Measurements from ENCODE around the gene IFNA10.

DNA sequence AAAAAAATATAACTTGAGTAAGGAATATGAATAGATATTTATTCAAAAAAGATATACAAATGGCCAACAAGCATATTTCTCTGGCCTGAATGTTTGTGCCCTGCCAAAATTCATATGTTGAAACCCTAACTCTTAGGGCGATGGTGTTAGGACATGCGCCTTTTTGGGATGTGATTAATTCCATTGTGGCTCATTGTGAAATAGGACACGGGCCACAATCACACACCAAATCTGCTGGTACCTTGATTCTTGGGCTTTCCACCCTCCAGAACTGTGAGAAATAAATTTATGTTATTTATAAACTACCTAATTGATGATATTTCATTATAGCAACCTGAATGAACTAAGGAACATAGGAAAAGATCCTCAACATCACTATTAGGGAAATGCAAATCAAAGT lies 34.8 kb downstream of the IFNA10 start:
- TF ChIP-seq EGR1 (IDR thresholded peaks at IDR 0.05) (no peak), RAD21 (IDR thresholded peaks at IDR 0.05; ENCODE audit: low read depth) (no peak), YY1 (IDR thresholded peaks at IDR 0.05; ENCODE audit: low read depth) (no peak)

Data from Ishikawa (cell line).